Activated CD4-positive, alpha-beta T cell treated with anti-CD3 and anti-CD28 coated beads, Interleukin-2, amount 50 U/mL, for 4 hours (primary cell): Measurements from ENCODE around the gene SLC31A1.

Experiments
- DNase-seq, 2 experiments: peaks; one replicate each; pipeline ENCODE4 v3.0.0-alpha.2; 2020

The SLC31A1 gene

DNA sequence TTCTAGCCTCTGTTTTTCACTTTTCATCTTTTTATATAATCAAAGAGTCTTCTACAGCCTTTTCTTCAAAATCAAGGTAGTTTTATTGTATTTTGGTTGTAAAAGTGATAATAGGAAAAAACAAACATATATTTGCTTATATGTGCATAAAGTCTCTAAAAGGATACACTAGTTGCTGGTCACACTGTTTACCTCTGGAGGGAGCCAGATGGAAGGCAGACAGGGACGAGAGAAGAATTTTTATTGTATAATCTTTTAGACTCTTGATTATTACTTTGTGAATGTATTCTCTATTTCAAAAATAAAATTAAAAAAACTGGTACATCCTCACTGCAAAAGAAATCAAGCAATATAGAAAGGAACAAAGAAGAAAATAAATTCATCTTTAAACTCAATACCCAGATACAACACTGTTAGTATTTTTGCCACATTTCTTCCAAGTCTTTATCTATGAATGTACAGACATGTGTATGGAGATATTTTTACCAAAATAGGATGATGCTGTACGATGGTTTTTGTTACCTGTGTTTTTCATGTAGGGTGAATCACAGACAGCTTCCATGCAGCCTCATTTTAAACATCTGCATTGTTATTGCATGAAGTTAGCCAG lies 88.0 kb downstream of the SLC31A1 start:
- peak; percentile 3 to 5 for DNase-seq

- no peak for DNase-seq
Observed at GRCh38 chr9:113310538-113310937, 89.2 kb downstream of the SLC31A1 start.

GRCh38 chr9:113311961-113312360 lies 90.6 kb downstream of the SLC31A1 start:
- DNase-seq, result no peak

- DNase-seq, result no peak
Observed at GRCh38 chr9:113313261-113313660, 91.9 kb downstream of the SLC31A1 start.
